WERI-Rb-1 (cell line): ENCODE results near the gene ARPP19.
"Not testable (repeated sequence)": the region's sequence is repeated elsewhere in the genome, so short reads cannot be mapped to it uniquely, and the experiment has no call there.

Source experiments
- DNase-seq: peaks from one replicate; pipeline ENCODE4 v3.0.0-alpha.2; 2020
- H3K27ac ChIP-seq: fragments of 250-450 bp; sonication (Bioruptor Pico); 2 replicates; pipeline ENCODE4 v1.5.1; 2020; ENCODE audit warnings: mild to moderate bottlenecking, moderate library complexity
- H3K27me3 ChIP-seq: fragments of 250-450 bp; sonication (Bioruptor Pico); 2 replicates; pipeline ENCODE4 v1.5.1; 2021; ENCODE audit warnings: mild to moderate bottlenecking, low read depth, moderate library complexity; ENCODE audit not compliant: insufficient read depth, severe bottlenecking
- H3K36me3 ChIP-seq: fragments of 250-450 bp; sonication (Bioruptor Pico); 2 replicates; pipeline ENCODE4 v1.5.1; 2020; ENCODE audit warnings: mild to moderate bottlenecking, moderate library complexity
- H3K4me3 ChIP-seq: 2 replicates; pipeline ENCODE4 v1.5.1; 2011; ENCODE audit warnings: low read depth, mild to moderate bottlenecking, control low read depth, low read length
- H3K9me3 ChIP-seq: fragments of 250-450 bp; sonication (Bioruptor Pico); 2 replicates; pipeline ENCODE4 v1.5.1; 2021; ENCODE audit warnings: mild to moderate bottlenecking, moderate library complexity; ENCODE audit not compliant: severe bottlenecking
- CTCF ChIP-seq: IDR thresholded peaks from 2 replicates; pipeline ENCODE4 v1.5.1; 2011; ENCODE audit warnings: low read depth, mild to moderate bottlenecking, control low read depth, inconsistent platforms, low read length

ARPP19 gene

GRCh38 chr15:52521682-52522081, 47.1 kb downstream of the ARPP19 start:
- no peaks in the 10 kb centered on the region for H3K36me3 ChIP-seq
- no peaks in the 10 kb centered on the region for H3K9me3 ChIP-seq
- no peaks in the 10 kb centered on the region for H3K27me3 ChIP-seq
- DNase-seq: no peak
- H3K27ac ChIP-seq: no peak overlapping the region
- no peak overlapping the region for H3K4me3 ChIP-seq
- no peak for TF ChIP-seq CTCF

DNA sequence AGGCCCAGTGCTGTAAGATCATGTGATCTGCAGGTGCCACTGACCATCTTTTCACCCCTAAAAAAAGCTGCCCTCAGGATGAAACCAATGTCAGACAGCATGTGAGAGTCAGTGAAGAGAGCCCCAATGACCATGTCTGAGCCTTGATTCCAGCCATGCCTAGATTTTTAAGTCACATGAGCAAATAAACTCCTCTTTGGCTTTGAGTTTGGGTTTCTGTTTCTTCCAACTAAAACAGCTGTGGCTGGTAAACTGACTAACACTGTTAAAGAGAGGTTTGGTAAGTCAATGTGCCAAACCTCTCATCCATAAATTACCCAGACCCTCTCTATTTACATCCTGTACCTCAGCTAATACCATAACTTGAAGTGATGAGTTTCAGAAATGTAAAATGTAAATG, 48.4 kb downstream of the ARPP19 start:
- H3K27me3 ChIP-seq: no peaks in the 10 kb centered on the region
- no peak for DNase-seq
- H3K27ac ChIP-seq: no peak overlapping the region
- no peak overlapping the region for H3K4me3 ChIP-seq
- TF ChIP-seq CTCF: no peak
- no peaks in the 10 kb centered on the region for H3K9me3 ChIP-seq
- no peaks in the 10 kb centered on the region for H3K36me3 ChIP-seq

GRCh38 chr15:52518487-52519371, 50.1 kb downstream of the ARPP19 start:
- Histone ChIP-seq H3K36me3 (no peaks in the 10 kb centered on the region), H3K27ac (no peak overlapping the region), H3K27me3 (no peaks in the 10 kb centered on the region), H3K9me3 (no peaks in the 10 kb centered on the region), H3K4me3 (no peak overlapping the region)
- TF ChIP-seq CTCF: no peak
- no peak for DNase-seq

DNA sequence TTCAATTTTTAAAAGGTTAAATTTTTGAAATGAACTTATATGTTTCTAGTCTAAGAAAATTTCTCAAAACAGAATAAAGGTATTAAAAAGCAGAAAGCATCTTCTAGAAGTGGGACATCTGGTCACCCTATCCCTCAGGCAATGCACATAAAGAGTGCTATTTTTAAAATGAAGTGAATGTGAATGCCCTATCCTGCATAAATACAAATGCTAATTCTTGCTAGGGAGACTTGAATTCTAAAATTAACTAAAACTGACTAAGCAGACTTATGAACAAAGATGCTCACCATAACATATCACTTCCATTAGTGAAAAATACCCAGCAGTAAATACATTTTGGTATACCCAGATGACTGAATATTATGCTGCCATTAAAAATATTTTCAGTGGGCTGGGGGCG, 51.8 kb downstream of the ARPP19 start:
- no peak overlapping the region for H3K4me3 ChIP-seq
- no peak for DNase-seq
- no peaks in the 10 kb centered on the region for H3K27me3 ChIP-seq
- no peak for TF ChIP-seq CTCF
- H3K9me3 ChIP-seq: no peaks in the 10 kb centered on the region
- H3K27ac ChIP-seq: no peak overlapping the region
- H3K36me3 ChIP-seq: no peaks in the 10 kb centered on the region

DNA sequence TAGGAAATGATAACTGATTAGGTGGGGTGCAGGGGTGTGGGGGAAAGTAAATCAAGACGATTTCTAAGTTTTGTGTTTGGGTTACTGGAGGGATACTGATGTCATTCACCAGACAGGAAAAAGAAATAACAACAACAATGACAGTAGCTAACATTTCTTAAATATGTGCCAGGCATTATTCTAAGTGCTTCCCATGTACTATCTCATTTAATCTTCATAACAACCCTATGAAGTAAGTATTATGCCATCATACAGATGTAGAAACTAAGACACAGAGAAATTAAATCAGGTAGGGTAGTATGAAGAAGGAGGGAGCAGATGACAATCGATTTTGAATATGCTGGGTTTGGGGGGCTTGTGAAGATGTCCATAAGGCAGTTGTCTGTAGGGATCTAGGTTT, 53.5 kb downstream of the ARPP19 start:
- no peak for DNase-seq
- H3K27ac ChIP-seq: no peak overlapping the region
- TF ChIP-seq CTCF: no peak
- H3K27me3 ChIP-seq: no peaks in the 10 kb centered on the region
- no peaks in the 10 kb centered on the region for H3K9me3 ChIP-seq
- no peaks in the 10 kb centered on the region for H3K36me3 ChIP-seq
- no peak overlapping the region for H3K4me3 ChIP-seq

DNA sequence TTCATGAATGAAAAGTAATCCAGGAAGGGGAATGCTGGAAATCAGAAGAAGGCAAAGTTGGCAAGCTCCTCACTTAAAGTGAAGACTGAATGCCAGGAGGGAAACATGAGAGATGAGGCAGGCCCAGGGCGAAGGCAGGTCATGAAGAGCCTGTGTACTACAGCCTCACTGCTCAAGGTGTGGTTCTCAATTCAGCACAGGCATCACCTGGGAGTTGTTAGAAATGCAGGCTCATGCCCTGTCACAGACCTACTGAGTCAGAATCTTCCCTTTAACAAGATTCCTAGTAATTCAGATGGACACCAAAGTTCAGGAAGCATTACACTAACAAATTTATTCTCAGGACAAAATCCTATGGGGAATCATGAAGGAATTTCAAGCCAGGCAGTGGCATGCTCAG, 54.3 kb downstream of the ARPP19 start:
- no peak for DNase-seq
- H3K27ac ChIP-seq: no peak overlapping the region
- no peaks in the 10 kb centered on the region for H3K36me3 ChIP-seq
- no peaks in the 10 kb centered on the region for H3K27me3 ChIP-seq
- no peaks in the 10 kb centered on the region for H3K9me3 ChIP-seq
- no peak overlapping the region for H3K4me3 ChIP-seq
- TF ChIP-seq CTCF: no peak

DNA sequence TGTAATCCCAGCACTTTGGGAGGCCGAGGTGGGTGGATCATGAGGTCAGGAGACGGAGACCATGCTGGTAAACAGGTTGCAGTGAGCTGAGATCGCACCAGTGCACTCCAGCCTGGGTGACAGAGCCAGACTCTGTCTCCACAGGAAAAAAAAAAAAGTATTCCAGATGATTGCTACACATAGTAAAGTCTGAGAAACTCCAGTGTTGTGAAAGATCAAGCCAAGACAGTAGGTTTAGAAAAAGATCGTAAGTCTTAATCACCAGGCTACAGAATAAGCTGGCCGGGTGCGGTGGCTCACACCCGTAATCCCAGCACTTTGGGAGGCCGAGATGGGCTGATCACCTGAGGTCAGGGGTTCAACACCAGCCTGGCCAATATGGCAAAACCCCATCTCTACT, 56.0 kb downstream of the ARPP19 start:
- H3K36me3 ChIP-seq, DNase-seq, H3K27ac ChIP-seq, H3K27me3 ChIP-seq, H3K4me3 ChIP-seq, H3K9me3 ChIP-seq: not testable (repeated sequence)
